Activated CD4-positive, alpha-beta T cell treated with anti-CD3 and anti-CD28 coated beads, Interleukin-2, amount 50 U/mL, for 1 hour (primary cell): ENCODE measurements around the gene TCERG1L.

Experiments
- DNase-seq: peaks from one replicate; pipeline ENCODE4 v3.0.0-alpha.2; 2020

Gene TCERG1L

GRCh38 chr10:131314799-131315198, 3.3 kb upstream of the TCERG1L start:
- DNase-seq: no peak

- no peak for DNase-seq
These were observed 2.6 kb upstream of the TCERG1L start for GRCh38 chr10:131314148-131314547.

- no peak for DNase-seq
These were observed 1.9 kb upstream of the TCERG1L start for GRCh38 chr10:131313377-131313776.

- no peak for DNase-seq
These were observed 936 bp upstream of the TCERG1L start for GRCh38 chr10:131312478-131312836.

GRCh38 chr10:131311402-131311660, 190 bp downstream of the TCERG1L start:
- no peak for DNase-seq

- no peak for DNase-seq
These were observed 745 bp downstream of the TCERG1L start for GRCh38 chr10:131310551-131311401.

- no peak for DNase-seq
These were observed 1.4 kb downstream of the TCERG1L start for GRCh38 chr10:131310142-131310541.

GRCh38 chr10:131300508-131300907, 11.0 kb downstream of the TCERG1L start:
- no peak for DNase-seq

- DNase-seq: no peak
These were observed 20.7 kb downstream of the TCERG1L start for GRCh38 chr10:131290781-131291180.

GRCh38 chr10:131288648-131289047, 22.9 kb downstream of the TCERG1L start:
- DNase-seq: no peak

GRCh38 chr10:131282961-131283360, 28.6 kb downstream of the TCERG1L start:
- no peak for DNase-seq

GRCh38 chr10:131280101-131280500, 31.4 kb downstream of the TCERG1L start:
- no peak for DNase-seq

- DNase-seq: no peak
These were observed 32.0 kb downstream of the TCERG1L start for GRCh38 chr10:131279516-131279915.

- DNase-seq: no peak
These were observed 33.6 kb downstream of the TCERG1L start for GRCh38 chr10:131277969-131278368.

- no peak for DNase-seq
These were observed 34.2 kb downstream of the TCERG1L start for GRCh38 chr10:131277278-131277677.

- DNase-seq: no peak
These were observed 35.8 kb downstream of the TCERG1L start for GRCh38 chr10:131275691-131276090.

- DNase-seq: no peak
These were observed 36.6 kb downstream of the TCERG1L start for GRCh38 chr10:131274883-131275282.

GRCh38 chr10:131274133-131274880, 37.2 kb downstream of the TCERG1L start:
- no peak for DNase-seq

- no peak for DNase-seq
These were observed 38.0 kb downstream of the TCERG1L start for GRCh38 chr10:131273476-131273875.

- no peak for DNase-seq
These were observed 38.5 kb downstream of the TCERG1L start for GRCh38 chr10:131272897-131273451.

- DNase-seq: no peak
These were observed 39.6 kb downstream of the TCERG1L start for GRCh38 chr10:131271966-131272365.

GRCh38 chr10:131271195-131271880, 40.2 kb downstream of the TCERG1L start:
- no peak for DNase-seq

GRCh38 chr10:131270461-131271190, 40.9 kb downstream of the TCERG1L start:
- no peak for DNase-seq
